ENCODE data around the gene SETBP1. TPM values are rescaled to one million over a fixed set of nuclear protein-coding genes. Genes with fewer than 3 reads are reported as not detected.

The SETBP1 gene
- total RNA-seq, 1 donor, result 22.8 TPM

- DNase-seq (ENCODE audit: insufficient read length, low spot score, missing footprints), result no peak
- Histone ChIP-seq H3K4me1 (ENCODE audit: insufficient read depth, low read length) (no peaks in the 10 kb centered on the region), H3K4me3 (ENCODE audit: insufficient read depth, low read length) (no peak overlapping the region), H3K27me3 (ENCODE audit: insufficient read depth, low read length) (no peaks in the 10 kb centered on the region), H3K79me2 (ENCODE audit: insufficient read depth, low read length) (no peaks in the 10 kb centered on the region), H2AFZ (ENCODE audit: low read length) (no peak overlapping the region), H3K9me3 (ENCODE audit: low read depth, low read length) (no peaks in the 10 kb centered on the region), H3K4me2 (ENCODE audit: insufficient read depth, low read length) (no peak overlapping the region), H4K20me1 (ENCODE audit: insufficient read depth, low read length) (no peaks in the 10 kb centered on the region), H3K36me3 (ENCODE audit: insufficient read depth, low read length) (no peaks in the 10 kb centered on the region), H3K27ac (ENCODE audit: low read depth, low read length) (no peak overlapping the region)
- no peak for TF ChIP-seq CTCF (IDR thresholded peaks at IDR 0.05; ENCODE audit: extremely low read depth, low read depth, low read length)
Measured at GRCh38 chr18:45039376-45039775, 358.7 kb downstream of the SETBP1 start.

DNA sequence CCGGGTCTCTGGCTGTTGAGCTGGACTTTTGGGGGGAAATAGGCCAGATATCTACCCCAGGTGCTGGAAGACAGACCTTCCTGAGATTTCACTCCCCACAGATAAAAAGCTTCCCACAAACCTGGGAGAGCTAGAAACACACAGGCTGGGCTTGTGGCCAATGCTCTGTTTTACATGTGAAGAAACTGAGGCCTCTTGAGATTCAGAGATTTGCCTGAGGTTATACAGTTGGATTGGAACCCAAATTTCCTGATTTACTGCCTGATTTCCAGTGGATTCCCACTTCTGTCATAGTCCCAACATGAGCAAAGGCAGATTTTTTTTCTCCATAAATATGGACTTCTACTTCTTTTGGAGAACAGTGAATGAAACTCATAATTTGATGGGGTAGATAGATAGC lies 360.2 kb downstream of the SETBP1 start:
- H3K27ac ChIP-seq (ENCODE audit: low read depth, low read length), result no peak overlapping the region
- H4K20me1 ChIP-seq (ENCODE audit: insufficient read depth, low read length), result no peaks in the 10 kb centered on the region
- H3K36me3 ChIP-seq (ENCODE audit: insufficient read depth, low read length), result no peaks in the 10 kb centered on the region
- TF ChIP-seq CTCF (IDR thresholded peaks at IDR 0.05; ENCODE audit: extremely low read depth, low read depth, low read length), result no peak
- no peaks in the 10 kb centered on the region for H3K4me1 ChIP-seq (ENCODE audit: insufficient read depth, low read length)
- no peak overlapping the region for H3K4me3 ChIP-seq (ENCODE audit: insufficient read depth, low read length)
- no peak overlapping the region for H2AFZ ChIP-seq (ENCODE audit: low read length)
- no peaks in the 10 kb centered on the region for H3K9me3 ChIP-seq (ENCODE audit: low read depth, low read length)
- no peaks in the 10 kb centered on the region for H3K79me2 ChIP-seq (ENCODE audit: insufficient read depth, low read length)
- no peak for DNase-seq (ENCODE audit: insufficient read length, low spot score, missing footprints)
- H3K27me3 ChIP-seq (ENCODE audit: insufficient read depth, low read length), result no peaks in the 10 kb centered on the region
- H3K4me2 ChIP-seq (ENCODE audit: insufficient read depth, low read length), result no peak overlapping the region

DNA sequence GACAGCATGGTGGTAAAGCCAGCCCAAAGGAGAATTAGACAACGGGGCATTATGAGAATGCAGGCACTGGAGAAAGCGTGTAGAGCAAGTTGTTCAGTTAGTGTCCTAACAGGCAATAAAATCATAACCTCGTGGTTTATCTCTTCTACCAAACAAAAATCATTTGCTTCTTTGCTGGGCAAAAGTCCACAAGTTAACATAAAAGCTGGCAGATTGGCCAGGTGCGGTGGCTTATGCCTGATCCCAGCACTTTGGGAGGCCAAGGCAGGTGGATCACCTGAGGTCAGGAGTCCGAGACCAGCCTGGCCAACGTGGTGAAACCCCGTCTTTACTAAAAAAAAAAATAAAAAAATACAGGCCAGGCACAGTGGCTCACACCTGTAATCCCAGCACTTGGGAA lies 364.1 kb downstream of the SETBP1 start:
- H3K27me3 ChIP-seq (ENCODE audit: insufficient read depth, low read length), result no peaks in the 10 kb centered on the region
- no peaks in the 10 kb centered on the region for H3K79me2 ChIP-seq (ENCODE audit: insufficient read depth, low read length)
- no peak overlapping the region for H2AFZ ChIP-seq (ENCODE audit: low read length)
- no peak overlapping the region for H3K4me2 ChIP-seq (ENCODE audit: insufficient read depth, low read length)
- no peak for DNase-seq (ENCODE audit: insufficient read length, low spot score, missing footprints)
- H3K27ac ChIP-seq (ENCODE audit: low read depth, low read length), result no peak overlapping the region
- no peaks in the 10 kb centered on the region for H3K36me3 ChIP-seq (ENCODE audit: insufficient read depth, low read length)
- no peaks in the 10 kb centered on the region for H3K9me3 ChIP-seq (ENCODE audit: low read depth, low read length)
- TF ChIP-seq CTCF (IDR thresholded peaks at IDR 0.05; ENCODE audit: extremely low read depth, low read depth, low read length), result no peak
- H3K4me3 ChIP-seq (ENCODE audit: insufficient read depth, low read length), result no peak overlapping the region
- H3K4me1 ChIP-seq (ENCODE audit: insufficient read depth, low read length), result no peaks in the 10 kb centered on the region
- no peaks in the 10 kb centered on the region for H4K20me1 ChIP-seq (ENCODE audit: insufficient read depth, low read length)

- Histone ChIP-seq H3K9me3 (ENCODE audit: low read depth, low read length) (no peaks in the 10 kb centered on the region), H3K36me3 (ENCODE audit: insufficient read depth, low read length) (no peaks in the 10 kb centered on the region), H3K79me2 (ENCODE audit: insufficient read depth, low read length) (no peaks in the 10 kb centered on the region), H4K20me1 (ENCODE audit: insufficient read depth, low read length) (no peaks in the 10 kb centered on the region), H3K27me3 (ENCODE audit: insufficient read depth, low read length) (no peaks in the 10 kb centered on the region), H3K27ac (ENCODE audit: low read depth, low read length) (no peak overlapping the region), H3K4me1 (ENCODE audit: insufficient read depth, low read length) (peaks cover 7% of the 10 kb centered on the region), H2AFZ (ENCODE audit: low read length) (no peak overlapping the region), H3K4me3 (ENCODE audit: insufficient read depth, low read length) (no peak overlapping the region), H3K4me2 (ENCODE audit: insufficient read depth, low read length) (no peak overlapping the region)
- DNase-seq (ENCODE audit: insufficient read length, low spot score, missing footprints), result no peak
- TF ChIP-seq CTCF (IDR thresholded peaks at IDR 0.05; ENCODE audit: extremely low read depth, low read depth, low read length), result no peak
Measured at GRCh38 chr18:45046228-45046627, 365.5 kb downstream of the SETBP1 start.

Measured in osteoblast (primary cell).